HG02943 (cell line): ENCODE measurements around the gene TRIO.

Source experiments
- ATAC-seq: cut with Tn5 transposase; IDR thresholded peaks from one replicate; pipeline ENCODE4 v1.9.1; 2021; ENCODE audit warnings: mild to moderate bottlenecking, low read depth, moderate library complexity; ENCODE audit not compliant: unreplicated experiment

The TRIO gene

GRCh38 chr5:14506661-14507060, 363.5 kb downstream of the TRIO start:
- no peak for ATAC-seq

- ATAC-seq, result no peak
Measured at GRCh38 chr5:14507156-14507941, 364.2 kb downstream of the TRIO start.

GRCh38 chr5:14508046-14508445, 364.9 kb downstream of the TRIO start:
- no peak for ATAC-seq

- ATAC-seq, result no peak
Measured at GRCh38 chr5:14509556-14509955, 366.4 kb downstream of the TRIO start.

GRCh38 chr5:14510156-14510734, 367.1 kb downstream of the TRIO start:
- ATAC-seq, result no peak

GRCh38 chr5:14510880-14511279, 367.7 kb downstream of the TRIO start:
- ATAC-seq, result no peak

- ATAC-seq, result no peak
Measured at GRCh38 chr5:14512574-14512973, 369.4 kb downstream of the TRIO start.

- ATAC-seq, result no peak
Measured at GRCh38 chr5:14513266-14513665, 370.1 kb downstream of the TRIO start.

GRCh38 chr5:14516901-14517300, 373.8 kb downstream of the TRIO start:
- no peak for ATAC-seq

- ATAC-seq, result no peak
Measured at GRCh38 chr5:14518638-14519037, 375.5 kb downstream of the TRIO start.

GRCh38 chr5:14521748-14522147, 378.6 kb downstream of the TRIO start:
- no peak for ATAC-seq

GRCh38 chr5:14522721-14523120, 379.6 kb downstream of the TRIO start:
- no peak for ATAC-seq

GRCh38 chr5:14523243-14524034, 380.3 kb downstream of the TRIO start:
- no peak for ATAC-seq

GRCh38 chr5:14525397-14525796, 382.3 kb downstream of the TRIO start:
- ATAC-seq, result no peak

- no peak for ATAC-seq
Measured at GRCh38 chr5:14526493-14526892, 383.4 kb downstream of the TRIO start.

- ATAC-seq, result no peak
Measured at GRCh38 chr5:14528115-14528514, 385.0 kb downstream of the TRIO start.

- no peak for ATAC-seq
Measured at GRCh38 chr5:14528926-14529325, 385.8 kb downstream of the TRIO start.

GRCh38 chr5:14531668-14532067, 388.5 kb downstream of the TRIO start:
- no peak for ATAC-seq

- ATAC-seq, result no peak
Measured at GRCh38 chr5:14532180-14532579, 389.0 kb downstream of the TRIO start.

GRCh38 chr5:14534773-14535172, 391.6 kb downstream of the TRIO start:
- no peak for ATAC-seq

GRCh38 chr5:14545308-14545707, 402.2 kb downstream of the TRIO start:
- no peak for ATAC-seq
